OCI-M2 (cell line): ENCODE data around the gene KCNAB2.
"Not testable (repeated sequence)": the region's sequence is repeated elsewhere in the genome, so short reads cannot be mapped to it uniquely, and the experiment has no call there.

ENCODE experiments used
- DNase-seq: peaks from one replicate; lab custom pipeline; 2025; ENCODE audit not compliant: unreplicated experiment; lab: John Stamatoyannopoulos, UW

KCNAB2 gene

GRCh38 chr1:6009120-6010040 lies 36.3 kb upstream of the KCNAB2 start:
- no peak for DNase-seq

GRCh38 chr1:6010554-6010953 lies 35.1 kb upstream of the KCNAB2 start:
- no peak for DNase-seq

GRCh38 chr1:6011161-6011945 lies 34.3 kb upstream of the KCNAB2 start:
- DNase-seq, result no peak

DNA sequence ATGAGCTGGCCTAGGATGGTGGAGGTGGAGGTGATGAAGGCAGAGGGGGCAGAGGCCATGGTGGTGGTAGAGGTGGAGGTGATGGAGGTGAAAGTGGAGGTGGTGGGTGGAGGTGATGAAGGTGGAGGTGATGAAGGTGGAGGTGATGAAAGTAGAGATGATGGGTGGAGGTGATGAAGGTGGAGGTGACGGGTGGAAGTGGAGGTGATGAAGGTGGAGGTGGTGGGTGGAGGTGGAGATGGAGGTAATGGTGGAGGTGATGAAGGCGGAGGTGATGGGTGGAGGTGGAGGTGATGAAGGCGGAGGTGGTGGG lies 33.8 kb upstream of the KCNAB2 start:
- DNase-seq, result no peak

- DNase-seq, result no peak
Observed at GRCh38 chr1:6012529-6013318, 33.0 kb upstream of the KCNAB2 start.

DNA sequence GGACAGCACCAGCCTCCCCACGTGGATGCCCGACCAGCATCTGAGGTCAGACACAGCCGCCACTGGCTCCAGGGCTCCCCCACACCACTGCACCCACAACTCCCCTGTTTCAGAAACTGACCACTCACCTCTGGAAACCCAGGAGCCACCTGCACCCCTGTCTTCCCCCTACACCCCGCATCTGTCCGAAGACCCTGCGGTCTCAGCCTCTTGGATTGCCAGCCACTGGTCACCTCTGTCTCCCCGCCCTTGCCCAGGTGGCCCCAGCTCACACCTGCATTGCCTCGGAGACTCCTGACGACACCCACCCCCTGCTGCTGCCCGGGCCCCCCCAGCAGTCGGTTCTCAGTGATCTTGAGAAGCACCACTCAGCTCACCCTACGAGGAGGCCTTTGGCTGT lies 32.2 kb upstream of the KCNAB2 start:
- no peak for DNase-seq

GRCh38 chr1:6014130-6014999 lies 31.3 kb upstream of the KCNAB2 start:
- DNase-seq, result no peak

DNA sequence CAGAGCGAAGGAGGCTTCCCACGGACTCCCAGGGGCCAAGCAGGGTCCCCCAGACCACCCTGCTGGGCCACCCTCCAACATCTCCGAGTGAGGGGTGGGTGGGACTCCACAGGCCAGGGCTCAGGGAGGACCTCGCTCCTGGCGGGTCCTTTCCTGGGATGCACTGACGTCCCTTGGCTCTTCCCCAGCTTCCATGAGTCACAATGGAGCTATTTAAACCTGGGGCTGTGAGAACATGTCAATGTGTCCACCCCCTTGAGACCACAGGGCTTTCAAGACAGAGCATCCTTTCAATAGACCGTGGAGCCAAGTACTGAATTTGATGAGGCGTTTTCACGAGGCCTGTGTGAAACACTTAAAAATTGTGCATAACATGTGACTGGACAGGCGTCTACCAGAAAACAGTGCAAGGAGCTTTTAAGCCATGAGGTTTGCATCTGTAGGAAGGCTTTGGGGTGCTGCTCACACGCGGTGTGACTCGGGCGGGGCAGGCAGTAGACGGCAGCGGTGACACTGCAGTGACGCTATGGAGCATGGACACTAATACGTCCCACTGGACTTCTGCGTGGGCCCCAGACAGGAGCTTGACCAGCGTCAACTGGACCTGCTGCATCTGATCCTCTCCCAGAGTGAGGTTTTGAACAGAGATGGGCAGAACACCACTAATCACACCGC lies 29.4 kb upstream of the KCNAB2 start:
- DNase-seq, result no peak

GRCh38 chr1:6017654-6018053 lies 28.0 kb upstream of the KCNAB2 start:
- DNase-seq, result not testable (repeated sequence)

DNA sequence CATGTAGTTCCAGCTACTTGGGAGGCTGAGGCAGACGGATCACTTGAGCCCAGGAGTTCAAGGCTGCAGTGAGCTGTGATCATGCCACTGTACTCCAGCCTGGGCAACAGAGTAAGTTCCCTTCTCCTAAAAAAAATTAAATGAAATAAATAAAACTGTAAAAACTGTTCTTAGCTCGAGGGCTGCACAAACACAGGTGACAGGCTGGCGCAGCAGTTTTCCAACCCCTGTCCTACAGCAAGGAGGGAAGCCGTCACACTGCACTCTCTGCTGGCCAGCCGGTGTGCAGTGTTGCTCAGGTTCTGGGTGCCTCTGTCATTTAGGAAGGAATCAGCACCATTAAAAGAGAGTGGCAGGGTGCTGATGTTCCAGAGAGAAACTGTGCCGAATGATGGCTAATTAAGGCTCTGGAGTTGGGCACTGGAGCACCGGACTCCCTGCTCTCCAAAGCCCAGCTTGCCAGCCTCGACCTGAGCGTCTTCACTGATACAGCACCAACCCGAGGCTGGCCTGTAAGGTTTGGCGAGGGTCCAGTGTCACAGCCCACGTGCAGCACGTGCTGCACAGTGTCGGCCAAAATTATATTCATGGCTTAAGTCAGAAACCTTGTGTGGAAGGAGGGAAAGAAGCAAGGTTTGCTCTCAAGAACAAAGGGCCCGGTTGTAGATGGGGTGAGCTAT lies 26.4 kb upstream of the KCNAB2 start:
- DNase-seq, result no peak

DNA sequence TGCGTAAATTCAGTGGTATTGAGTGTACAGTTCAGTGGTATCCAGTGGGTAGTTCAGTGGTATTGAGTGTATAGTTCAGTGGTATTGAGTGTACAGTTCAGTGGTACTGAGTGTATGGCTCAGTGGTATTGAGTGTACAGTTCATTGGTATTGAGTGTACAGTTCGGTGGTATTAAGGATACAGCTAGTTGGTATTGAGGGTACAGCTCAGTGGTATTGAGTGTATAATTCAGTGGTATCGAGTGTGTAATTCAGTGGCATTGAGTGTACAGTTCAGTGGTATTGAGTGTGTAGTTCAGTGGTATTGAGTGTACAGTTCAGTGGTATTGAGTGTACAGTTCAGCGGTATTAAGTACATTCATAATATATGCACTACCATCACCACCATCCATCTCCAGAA lies 23.5 kb upstream of the KCNAB2 start:
- DNase-seq, result no peak

- DNase-seq, result no peak
Observed at GRCh38 chr1:6023346-6023745, 22.3 kb upstream of the KCNAB2 start.

GRCh38 chr1:6024376-6024775 lies 21.3 kb upstream of the KCNAB2 start:
- DNase-seq, result no peak

DNA sequence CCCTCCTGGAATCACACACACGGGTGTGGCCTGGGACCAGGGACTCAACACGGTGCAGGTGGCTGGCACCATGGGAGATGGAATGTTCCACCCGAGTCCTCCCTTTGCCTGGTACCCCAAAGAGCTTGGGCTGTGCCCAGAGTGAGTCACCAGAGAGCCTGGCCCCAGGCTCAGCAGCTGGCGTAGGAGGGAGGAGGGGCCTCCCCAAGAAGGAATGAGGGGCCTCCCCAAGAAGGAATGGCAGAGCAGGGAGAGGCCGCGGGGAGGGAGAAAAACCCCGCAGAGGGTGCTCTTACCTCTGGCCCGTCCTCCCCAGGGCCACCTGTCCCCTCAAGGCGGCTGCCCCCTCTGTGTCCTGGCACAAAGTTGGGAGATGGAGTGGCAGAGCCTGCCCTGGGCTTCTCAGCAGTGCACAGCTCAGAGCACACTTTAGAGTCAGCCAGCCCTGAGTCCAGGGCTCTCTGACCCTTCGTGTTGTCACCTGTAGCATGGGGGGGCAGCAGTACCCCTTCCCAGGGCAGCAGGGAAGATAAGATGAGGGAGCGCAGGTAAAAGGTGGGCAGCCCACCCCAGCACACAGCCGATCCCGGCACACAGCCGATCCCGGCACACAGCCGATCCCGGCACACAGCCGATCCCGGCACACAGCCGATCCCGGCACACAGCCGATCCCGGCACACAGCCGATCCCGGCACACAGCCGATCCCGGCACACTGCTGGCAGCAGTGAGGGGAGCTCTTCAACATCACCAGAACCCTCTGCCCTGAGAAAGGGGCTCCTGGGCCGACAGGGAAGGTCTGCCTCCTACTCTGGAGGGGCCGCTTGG lies 20.2 kb upstream of the KCNAB2 start:
- DNase-seq, result no peak

GRCh38 chr1:6026095-6026809 lies 19.4 kb upstream of the KCNAB2 start:
- no peak for DNase-seq

GRCh38 chr1:6027591-6027990 lies 18.1 kb upstream of the KCNAB2 start:
- no peak for DNase-seq

GRCh38 chr1:6028042-6028850 lies 17.4 kb upstream of the KCNAB2 start:
- no peak for DNase-seq
